Stimulated activated naive CD8-positive, alpha-beta T cell treated with anti-CD3 and anti-CD28 coated beads, Interleukin-15, amount 100 ng/mL, for 72 hours (primary cell): ENCODE measurements around the gene MTMR12.
"Not testable (repeated sequence)": the region's sequence is repeated elsewhere in the genome, so short reads cannot be mapped to it uniquely, and the experiment has no call there.

Experiments used
- ATAC-seq: fragments of 150-1000 bp; cut with Tn5 transposase; 2 replicates; pipeline ENCODE4 v1.10.0; 2021; ENCODE audit warnings: mild to moderate bottlenecking, moderate library complexity
- DNase-seq, 2 donors: peaks; one replicate each; pipeline ENCODE4 v3.0.0; 2021 to 2022
- H3K27ac Mint-ChIP-seq, 2 donors: one replicate each; pipeline ENCODE4 v1.8.0; 2022; ENCODE audit warnings: mild to moderate bottlenecking in 2 of 2, mixed read lengths in 2 of 2, moderate library complexity in 2 of 2
- H3K27me3 Mint-ChIP-seq: one replicate; pipeline ENCODE4 v1.8.0; 2022; ENCODE audit warnings: mixed read lengths
- H3K4me1 Mint-ChIP-seq: one replicate; pipeline ENCODE4 v1.8.0; 2022; ENCODE audit warnings: mild to moderate bottlenecking, mixed read lengths
- H3K4me3 Mint-ChIP-seq, 2 donors: one replicate each; pipeline ENCODE4 v1.8.0; 2022; ENCODE audit warnings: mild to moderate bottlenecking in 2 of 2, mixed read lengths in 2 of 2, moderate library complexity in 1 of 2
- H3K9me3 Mint-ChIP-seq, 2 donors: one replicate each; pipeline ENCODE4 v1.8.0; 2022; ENCODE audit warnings: mixed read lengths in 2 of 2

Gene MTMR12

DNA sequence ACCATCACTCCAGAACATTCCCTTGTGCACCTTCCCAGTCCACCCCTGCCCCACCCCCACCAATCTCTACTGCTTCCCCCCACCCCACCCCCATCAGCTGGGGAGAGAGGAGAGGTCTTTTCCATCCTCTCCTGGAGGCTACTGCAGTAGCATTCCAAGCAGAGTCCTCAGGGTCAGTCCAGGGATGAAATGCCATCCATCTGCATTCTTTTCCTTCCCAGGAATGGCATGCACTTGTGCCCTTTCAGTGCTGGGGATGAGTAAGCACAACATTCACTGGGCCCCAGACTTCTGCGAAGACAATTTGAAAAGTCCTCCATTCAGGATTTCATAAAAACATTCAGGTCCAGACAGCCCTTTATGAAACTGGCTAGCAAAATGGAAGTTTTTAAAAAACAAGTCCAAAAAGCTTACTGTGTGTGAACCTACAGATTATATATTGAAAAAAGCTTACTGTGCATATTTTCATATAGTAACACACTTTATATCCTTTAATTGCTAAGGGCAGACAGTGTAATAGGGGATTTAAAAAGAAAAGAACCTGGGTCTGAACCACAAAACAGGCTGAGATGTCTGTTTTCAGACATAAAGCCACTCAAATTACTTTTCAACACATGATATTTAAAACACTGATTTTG lies 88.6 kb downstream of the MTMR12 start:
- ATAC-seq (no peak), DNase-seq (no peak)
- Mint-ChIP-seq H3K4me1 (peaks cover 12% of the 10 kb centered on the region), H3K4me3 (no peak overlapping the region), H3K9me3 (no peaks in the 10 kb centered on the region), H3K27ac (no peak overlapping the region), H3K27me3 (no peaks in the 10 kb centered on the region)

DNA sequence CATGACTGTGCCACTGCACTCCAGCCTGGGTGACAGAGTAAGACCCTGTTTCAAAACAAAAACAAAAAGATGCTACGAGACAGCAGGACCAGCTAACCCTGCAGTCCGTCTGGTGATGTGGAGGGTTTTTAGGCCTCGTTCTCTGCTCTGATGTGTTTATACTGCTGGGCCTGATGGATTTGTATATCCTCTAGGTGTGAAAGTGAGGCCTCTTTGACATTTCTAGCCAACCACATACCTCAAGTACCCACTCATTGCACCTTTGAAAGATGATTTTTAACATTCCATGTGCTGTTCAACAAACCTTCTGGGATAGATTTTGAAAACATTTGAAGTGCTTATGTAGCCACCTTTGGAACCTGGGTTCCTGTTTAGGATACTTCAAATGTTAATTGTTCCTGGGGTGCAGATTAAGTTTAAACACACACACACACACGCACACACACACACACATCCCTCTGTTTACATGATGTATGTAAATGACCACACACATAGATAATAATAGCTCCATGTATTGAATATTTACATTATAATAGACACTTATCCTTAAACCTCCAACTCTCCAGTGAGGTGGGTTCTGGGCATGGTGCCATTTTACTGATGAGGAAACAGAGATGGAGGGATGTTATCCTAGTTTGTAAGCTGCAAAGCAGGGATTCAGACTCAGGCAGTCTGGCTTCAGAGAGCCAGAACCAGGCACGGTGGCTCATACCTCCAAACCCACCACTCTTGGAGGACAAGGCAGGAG lies 89.8 kb downstream of the MTMR12 start:
- Mint-ChIP-seq H3K27me3 (no peaks in the 10 kb centered on the region), H3K4me1 (peaks cover 6% of the 10 kb centered on the region), H3K4me3 (no peak overlapping the region), H3K9me3 (no peaks in the 10 kb centered on the region), H3K27ac (no peak overlapping the region)
- DNase-seq (no peak), ATAC-seq (no peak)

DNA sequence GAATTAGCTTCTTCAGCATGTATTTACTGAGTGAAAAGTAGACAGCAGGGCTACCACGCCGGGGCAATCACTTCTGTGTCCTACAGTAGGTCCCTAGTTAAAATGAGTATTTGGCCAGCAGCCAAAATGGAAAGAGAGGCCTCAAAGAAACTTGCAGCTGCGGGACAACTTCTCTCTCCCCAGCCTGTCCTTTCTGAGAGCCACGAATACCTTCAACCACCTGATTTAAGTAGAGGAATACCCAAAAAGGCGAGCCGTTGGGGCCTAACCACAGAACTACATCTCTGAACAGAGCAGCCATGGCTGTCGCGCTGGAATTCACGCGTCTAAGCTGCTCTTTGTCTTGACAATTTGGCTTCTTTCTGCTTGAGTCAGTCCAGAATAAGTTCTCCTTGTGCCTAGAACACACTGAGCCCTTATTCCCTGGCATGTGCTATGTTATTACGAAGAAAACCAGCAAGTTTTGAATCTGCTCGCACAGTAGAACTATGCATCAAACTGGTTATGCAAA lies 94.8 kb downstream of the MTMR12 start:
- no peak for ATAC-seq
- DNase-seq, result no peak
- Mint-ChIP-seq H3K4me1 (peaks cover 4% of the 10 kb centered on the region), H3K4me3 (no peak overlapping the region), H3K27me3 (no peaks in the 10 kb centered on the region), H3K9me3 (no peaks in the 10 kb centered on the region), H3K27ac (peak overlapping the region in 1 of 2 donors; percentile 19)

DNA sequence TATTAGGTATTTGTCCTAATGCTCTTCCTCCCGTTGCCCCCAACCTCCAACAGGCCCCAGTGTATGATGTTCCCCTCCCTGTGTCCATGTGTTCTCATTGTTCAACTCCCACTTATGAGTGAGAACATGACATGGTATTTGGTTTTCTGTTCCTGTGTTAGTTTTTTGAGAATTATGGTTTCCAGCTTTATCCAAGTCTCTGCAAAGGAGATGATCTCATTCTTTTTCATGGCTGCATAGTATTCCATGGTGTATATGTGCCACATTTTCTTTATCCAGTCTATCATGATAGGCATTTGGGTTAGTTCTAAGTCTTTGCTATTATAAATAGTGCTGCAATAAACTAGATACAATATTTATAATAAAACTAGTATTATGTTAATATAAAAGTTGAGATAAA lies 98.4 kb downstream of the MTMR12 start:
- DNase-seq, H3K27me3 Mint-ChIP-seq, H3K4me3 Mint-ChIP-seq, H3K27ac Mint-ChIP-seq, H3K9me3 Mint-ChIP-seq, ATAC-seq: not testable (repeated sequence)
- peaks cover 18% of the 10 kb centered on the region for H3K4me1 Mint-ChIP-seq

DNA sequence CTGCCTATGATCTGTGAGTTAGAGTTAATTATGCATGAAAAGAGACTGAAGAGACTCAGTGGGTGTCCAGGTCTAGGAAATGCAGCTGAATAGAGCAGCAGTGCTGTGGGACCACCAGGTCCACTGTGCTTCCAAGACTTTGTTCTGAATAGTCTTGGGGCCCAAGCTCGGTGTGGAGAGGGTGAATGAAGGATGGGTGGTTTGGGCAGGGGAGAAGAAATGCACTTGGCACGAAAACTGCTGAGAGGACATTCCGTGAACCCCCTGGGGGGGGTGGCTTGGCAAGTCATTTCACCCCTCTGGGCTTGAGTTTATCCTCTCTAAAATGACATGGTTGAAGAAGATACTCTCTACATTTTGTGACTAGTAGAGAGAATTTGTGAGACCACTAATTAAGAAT lies 102.6 kb downstream of the MTMR12 start:
- Mint-ChIP-seq H3K4me1 (peaks cover 18% of the 10 kb centered on the region), H3K9me3 (peaks cover 0 to 5% of the 10 kb centered on the region in 2 donors), H3K27me3 (no peaks in the 10 kb centered on the region), H3K27ac (peak overlapping the region in 1 of 2 donors; percentile 95), H3K4me3 (peak overlapping the region; percentile 21 to 26)
- no peak for ATAC-seq
- no peak for DNase-seq

DNA sequence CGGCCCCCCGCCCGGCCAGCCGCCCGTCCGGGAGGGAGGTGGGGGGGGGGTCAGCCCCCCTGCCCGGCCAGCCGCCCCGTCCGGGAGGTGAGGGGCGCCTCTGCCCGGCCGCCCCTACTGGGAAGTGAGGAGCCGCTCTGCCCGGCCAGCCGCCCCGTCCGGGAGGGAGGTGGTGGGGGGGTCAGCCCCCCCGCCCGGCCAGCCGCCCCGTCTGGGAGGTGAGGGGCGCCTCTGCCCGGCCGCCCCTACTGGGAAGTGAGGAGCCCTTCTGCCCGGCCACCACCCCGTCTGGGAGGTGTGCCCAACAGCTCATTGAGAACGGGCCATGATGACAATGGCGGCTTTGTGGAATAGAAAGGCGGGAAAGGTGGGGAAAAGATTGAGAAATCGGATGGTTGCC lies 103.9 kb downstream of the MTMR12 start:
- DNase-seq, H3K27ac Mint-ChIP-seq, ATAC-seq, H3K9me3 Mint-ChIP-seq, H3K4me3 Mint-ChIP-seq: not testable (repeated sequence)
- peaks cover 23% of the 10 kb centered on the region for H3K4me1 Mint-ChIP-seq
- peaks cover 10% of the 10 kb centered on the region for H3K27me3 Mint-ChIP-seq

DNA sequence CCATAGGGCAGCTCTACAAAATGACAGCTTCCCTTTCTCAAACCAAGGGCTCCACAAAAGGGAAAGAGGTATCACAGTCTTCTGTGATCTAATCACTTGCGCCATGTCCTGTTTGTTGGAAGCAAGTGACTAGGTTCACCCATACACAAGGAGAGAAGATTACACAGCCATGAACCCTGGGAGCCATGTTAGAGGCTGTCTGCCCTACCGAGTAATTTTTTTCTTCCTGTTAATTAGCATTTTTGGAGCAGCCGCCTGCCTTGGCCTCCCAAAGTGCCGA lies 105.4 kb downstream of the MTMR12 start:
- H3K27me3 Mint-ChIP-seq, result peaks cover 13% of the 10 kb centered on the region
- H3K9me3 Mint-ChIP-seq, result peaks cover 0 to 5% of the 10 kb centered on the region in 2 donors
- H3K27ac Mint-ChIP-seq, result peak overlapping the region in 1 of 2 donors; percentile 55
- ATAC-seq (no peak), DNase-seq (no peak)
- H3K4me3 Mint-ChIP-seq, result no peak overlapping the region
- peaks cover 31% of the 10 kb centered on the region for H3K4me1 Mint-ChIP-seq

DNA sequence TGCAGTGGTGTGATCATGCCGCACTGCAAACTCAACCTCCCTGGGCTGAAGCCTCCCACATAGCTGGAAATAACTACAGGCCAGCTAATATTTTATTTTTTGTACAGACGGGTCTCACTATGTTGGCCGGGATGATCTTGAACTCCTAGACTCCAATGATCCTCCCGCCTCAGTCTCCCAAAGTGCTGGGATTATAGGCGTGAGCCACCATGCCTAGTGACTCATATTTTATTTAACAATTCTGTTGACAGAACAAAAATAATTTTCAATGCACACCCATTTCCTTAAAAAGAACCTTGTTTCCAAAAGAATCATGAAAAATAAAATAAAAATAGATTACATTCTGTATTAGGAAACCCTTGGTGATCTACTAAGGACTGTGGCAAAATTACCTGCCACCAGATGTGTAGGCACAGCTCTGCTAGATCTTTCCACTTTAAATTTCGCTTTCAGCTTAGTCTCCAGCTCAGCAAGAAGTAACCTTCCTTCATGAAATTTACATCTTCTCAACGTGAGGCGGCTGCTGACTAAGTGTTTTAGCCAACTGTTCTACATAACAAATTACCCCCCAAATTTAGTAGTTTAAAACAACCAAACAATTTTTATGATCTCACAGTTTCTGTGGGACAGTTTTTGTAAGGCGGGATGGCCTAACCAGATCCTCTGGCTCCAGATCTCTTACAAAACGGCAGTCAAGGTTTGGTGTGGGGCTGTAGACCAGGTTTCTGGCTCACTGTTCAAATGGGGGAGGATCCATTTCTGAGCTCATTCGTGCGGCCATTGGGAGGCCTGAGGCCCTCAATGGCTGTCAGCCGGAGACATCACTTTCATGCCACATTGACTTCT lies 106.0 kb downstream of the MTMR12 start:
- H3K27me3 Mint-ChIP-seq, result peaks cover 13% of the 10 kb centered on the region
- peaks cover 0 to 5% of the 10 kb centered on the region in 2 donors for H3K9me3 Mint-ChIP-seq
- ATAC-seq (no peak), DNase-seq (no peak)
- H3K27ac Mint-ChIP-seq, result no peak overlapping the region
- peaks cover 31% of the 10 kb centered on the region for H3K4me1 Mint-ChIP-seq
- H3K4me3 Mint-ChIP-seq, result no peak overlapping the region

DNA sequence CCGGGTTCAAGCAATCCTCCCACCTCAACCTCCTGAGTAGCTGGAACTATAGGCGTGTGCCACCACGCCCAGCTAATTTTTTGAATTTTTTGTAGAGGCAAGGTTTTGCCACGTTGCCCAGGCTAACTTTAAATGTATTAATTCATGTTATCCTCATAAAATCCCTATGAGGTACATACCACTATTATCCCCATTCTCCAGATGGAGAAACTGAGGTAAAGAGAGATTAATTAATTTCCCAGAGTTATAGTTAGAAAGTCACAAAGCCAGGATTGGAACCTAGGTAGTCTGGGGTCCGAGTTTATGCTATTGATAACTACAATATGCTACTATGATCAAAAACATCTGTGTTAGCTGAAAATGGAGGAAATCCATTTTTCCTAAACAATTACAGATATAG lies 106.7 kb downstream of the MTMR12 start:
- Mint-ChIP-seq H3K27me3 (peaks cover 18% of the 10 kb centered on the region), H3K27ac (no peak overlapping the region), H3K4me1 (peaks cover 26% of the 10 kb centered on the region)

DNA sequence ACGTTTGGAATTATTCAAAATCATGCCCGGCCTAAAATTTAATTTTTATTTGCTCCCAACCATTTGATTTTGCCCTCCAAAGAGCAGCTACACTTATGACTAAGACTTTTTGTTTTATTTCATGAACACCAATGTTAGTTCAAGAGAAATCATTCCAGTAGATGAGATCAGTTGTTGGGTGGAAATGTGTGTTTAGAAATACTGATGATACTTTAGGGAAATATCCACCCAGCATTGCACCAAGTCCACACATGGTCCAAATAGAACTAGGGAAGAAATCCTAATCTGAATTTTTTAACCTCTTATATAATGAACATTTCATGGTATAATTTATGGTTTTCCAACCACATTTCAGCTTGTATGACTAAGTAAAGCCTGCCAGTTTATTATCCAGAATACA lies 110.3 kb downstream of the MTMR12 start:
- H3K27ac Mint-ChIP-seq, result no peak overlapping the region
- H3K9me3 Mint-ChIP-seq, result no peaks in the 10 kb centered on the region
- DNase-seq, result no peak
- H3K27me3 Mint-ChIP-seq, result peaks cover 29% of the 10 kb centered on the region
- ATAC-seq, result no peak
- no peak overlapping the region for H3K4me3 Mint-ChIP-seq
- H3K4me1 Mint-ChIP-seq, result peaks cover 18% of the 10 kb centered on the region

More for the DNA sequence above, 106.7 kb downstream of the MTMR12 start:
- peaks cover 0 to 5% of the 10 kb centered on the region in 2 donors for H3K9me3 Mint-ChIP-seq
- ATAC-seq (no peak), DNase-seq (no peak)
- H3K4me3 Mint-ChIP-seq, result no peak overlapping the region

DNA sequence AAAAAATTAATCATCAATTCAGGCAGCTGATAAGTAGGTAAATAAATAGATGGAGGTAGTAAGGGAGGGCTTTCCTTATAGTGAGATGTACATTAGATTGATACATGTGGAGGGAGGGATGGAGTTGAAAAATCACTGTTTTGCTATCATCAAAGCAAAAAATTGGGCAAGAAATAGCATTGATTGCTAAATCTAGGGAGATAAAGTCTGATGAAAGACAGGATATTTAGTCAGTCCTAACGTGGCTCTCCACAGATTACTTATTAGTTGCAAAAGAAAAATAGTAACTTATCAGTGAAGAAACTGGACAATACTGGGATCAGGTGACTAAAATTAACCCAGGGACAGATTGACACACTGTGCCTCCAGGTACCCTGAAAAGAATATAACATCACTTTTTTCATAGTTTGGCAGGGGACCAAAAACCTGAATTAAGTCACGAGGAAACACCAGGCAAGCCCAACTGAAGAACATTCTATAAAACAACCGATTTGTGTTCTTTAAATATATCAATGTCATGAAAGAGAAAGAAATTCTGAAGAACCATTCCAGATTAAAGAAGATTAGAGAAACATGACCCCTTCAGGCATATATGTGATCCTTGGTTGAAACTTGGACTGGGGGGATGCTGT lies 111.5 kb downstream of the MTMR12 start:
- Mint-ChIP-seq H3K9me3 (no peaks in the 10 kb centered on the region), H3K4me3 (no peak overlapping the region), H3K27me3 (peaks cover 37% of the 10 kb centered on the region), H3K4me1 (peaks cover 18% of the 10 kb centered on the region), H3K27ac (no peak overlapping the region)
- DNase-seq, result no peak
- ATAC-seq, result no peak

DNA sequence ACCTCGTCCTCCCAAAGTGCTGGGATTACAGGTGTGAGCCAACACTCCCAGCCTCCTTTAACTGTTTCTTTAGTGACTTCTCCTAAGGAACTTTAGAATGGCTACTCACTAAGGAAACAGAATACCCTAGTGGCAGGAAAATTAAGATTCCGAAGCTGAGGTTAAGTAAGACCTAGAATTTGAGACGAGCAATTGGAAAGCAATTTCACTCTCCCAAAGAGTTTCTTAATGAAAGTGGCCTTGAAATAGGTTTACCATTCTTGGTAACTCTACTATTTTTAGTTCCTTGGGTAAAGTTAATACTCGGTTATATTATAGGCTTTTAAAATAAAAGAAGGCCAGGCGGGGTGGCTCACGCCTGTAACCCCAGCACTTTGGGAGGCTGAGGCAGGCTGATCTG lies 115.7 kb downstream of the MTMR12 start:
- DNase-seq (no peak), ATAC-seq (no peak)
- Mint-ChIP-seq H3K27ac (no peak overlapping the region), H3K27me3 (peaks cover 56% of the 10 kb centered on the region), H3K4me1 (peaks cover 14% of the 10 kb centered on the region), H3K9me3 (no peaks in the 10 kb centered on the region), H3K4me3 (no peak overlapping the region)

DNA sequence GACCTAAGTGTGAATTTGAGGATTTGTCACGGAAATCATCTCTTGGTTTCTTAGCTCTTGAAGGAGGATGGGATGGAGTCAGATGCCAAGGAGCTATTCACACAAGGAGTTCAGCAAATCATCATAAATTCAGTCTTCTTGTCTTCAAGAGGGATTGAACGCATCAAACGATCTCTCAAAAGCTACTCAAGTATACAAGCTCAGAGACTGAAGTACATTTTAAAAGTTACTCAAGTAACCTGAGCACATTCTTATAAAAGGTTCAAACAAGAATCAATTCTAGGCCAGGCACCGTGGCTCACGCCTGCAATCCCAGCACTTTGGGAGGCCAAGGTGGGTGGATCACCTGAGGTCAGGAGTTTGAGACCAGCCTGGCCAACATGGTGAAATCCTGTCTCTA lies 117.5 kb downstream of the MTMR12 start:
- peaks cover 43% of the 10 kb centered on the region for H3K27me3 Mint-ChIP-seq
- H3K4me1 Mint-ChIP-seq, result peaks cover 12% of the 10 kb centered on the region
- no peak overlapping the region for H3K4me3 Mint-ChIP-seq
- ATAC-seq (no peak), DNase-seq (no peak)
- H3K9me3 Mint-ChIP-seq, result no peaks in the 10 kb centered on the region
- H3K27ac Mint-ChIP-seq, result no peak overlapping the region

DNA sequence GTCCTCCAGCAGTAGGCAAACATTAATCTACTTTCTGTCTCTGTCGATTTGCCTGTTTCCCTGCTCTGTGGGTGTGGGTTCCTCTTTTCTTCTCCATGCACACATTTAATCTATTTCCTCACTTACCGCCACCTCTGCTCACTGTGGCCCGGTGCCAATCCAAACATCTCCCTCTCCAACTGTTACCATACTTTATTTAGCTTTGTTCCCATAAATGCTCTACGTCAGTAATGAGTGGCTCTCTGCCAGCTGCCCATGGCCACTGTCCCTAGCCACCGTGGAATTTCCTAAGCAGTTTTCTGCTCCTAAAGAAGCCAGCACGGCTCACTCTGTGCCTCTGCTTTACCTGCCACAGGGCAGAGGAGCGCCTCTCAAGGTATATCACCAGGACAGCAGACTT lies 119.1 kb downstream of the MTMR12 start:
- H3K4me3 Mint-ChIP-seq, result peak overlapping the region in 1 of 2 donors; percentile 27
- H3K9me3 Mint-ChIP-seq, result no peaks in the 10 kb centered on the region
- H3K4me1 Mint-ChIP-seq, result peaks cover 9% of the 10 kb centered on the region
- peaks cover 39% of the 10 kb centered on the region for H3K27me3 Mint-ChIP-seq
- H3K27ac Mint-ChIP-seq, result no peak overlapping the region
- ATAC-seq (no peak), DNase-seq (no peak)

DNA sequence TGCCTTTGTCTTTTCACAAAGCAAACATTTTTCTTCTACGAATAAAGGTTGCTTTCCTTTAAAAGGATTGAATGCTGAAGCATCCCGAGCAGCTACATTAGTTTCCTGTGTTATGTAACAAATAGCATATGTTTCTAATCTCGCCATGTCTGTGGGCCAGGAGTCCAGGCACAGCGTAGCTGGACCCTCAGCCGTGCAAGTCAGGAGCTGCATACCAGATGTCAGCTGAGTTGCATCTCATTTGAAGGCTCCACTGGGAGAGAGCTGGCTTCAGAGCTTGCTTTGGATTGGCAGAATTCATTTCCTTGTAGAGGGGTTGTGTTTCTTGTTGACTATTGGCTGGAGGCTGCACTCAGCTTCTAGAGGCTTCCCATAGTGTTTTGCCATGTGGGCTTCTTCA lies 122.6 kb downstream of the MTMR12 start:
- Mint-ChIP-seq H3K9me3 (no peaks in the 10 kb centered on the region), H3K4me3 (no peak overlapping the region), H3K27me3 (peaks cover 21% of the 10 kb centered on the region), H3K4me1 (peaks cover 9% of the 10 kb centered on the region), H3K27ac (no peak overlapping the region)
- no peak for ATAC-seq
- DNase-seq, result no peak
